Epithelial cell of esophagus (primary cell): ENCODE data around the gene STK24.

Source experiments
- DNase-seq: peaks from one replicate; pipeline ENCODE4 v3.0.0; 2010; ENCODE audit warnings: low read depth
- H3K4me3 ChIP-seq: 2 replicates; pipeline ENCODE4 v1.5.1; 2011; ENCODE audit warnings: mild to moderate bottlenecking, low read length, control low read depth
- CTCF ChIP-seq: IDR thresholded peaks from 2 replicates; pipeline ENCODE4 v1.5.1; 2011; ENCODE audit warnings: low read depth, mild to moderate bottlenecking, low read length, control low read depth, inconsistent platforms; ENCODE audit not compliant: insufficient read depth; ENCODE audit errors: missing control alignments

The STK24 gene

GRCh38 chr13:98542568-98543377 is 34.1 kb downstream of the STK24 start:
- no peak for TF ChIP-seq CTCF
- DNase-seq = no peak
- no peak overlapping the region for H3K4me3 ChIP-seq

GRCh38 chr13:98541701-98542203 is 35.2 kb downstream of the STK24 start:
- no peak for DNase-seq
- no peak overlapping the region for H3K4me3 ChIP-seq
- TF ChIP-seq CTCF = no peak

- TF ChIP-seq CTCF = no peak
- H3K4me3 ChIP-seq = no peak overlapping the region
- DNase-seq = no peak
These were observed 35.7 kb downstream of the STK24 start for GRCh38 chr13:98541191-98541590.

GRCh38 chr13:98540476-98540875 is 36.4 kb downstream of the STK24 start:
- no peak for DNase-seq
- H3K4me3 ChIP-seq = no peak overlapping the region
- no peak for TF ChIP-seq CTCF

GRCh38 chr13:98539666-98540065 is 37.2 kb downstream of the STK24 start:
- TF ChIP-seq CTCF = no peak
- H3K4me3 ChIP-seq = no peak overlapping the region
- no peak for DNase-seq

GRCh38 chr13:98538876-98539275 is 38.0 kb downstream of the STK24 start:
- no peak overlapping the region for H3K4me3 ChIP-seq
- no peak for DNase-seq
- TF ChIP-seq CTCF = no peak

- no peak for TF ChIP-seq CTCF
- no peak for DNase-seq
- H3K4me3 ChIP-seq = no peak overlapping the region
These were observed 39.2 kb downstream of the STK24 start for GRCh38 chr13:98537740-98538139.
